Chondrocyte (in vitro differentiated cells): ENCODE results near the gene STOML3. TPM values are rescaled to one million over a fixed set of nuclear protein-coding genes. Genes with fewer than 3 reads are reported as not detected.
A peak's percentile ranks its signal among the peaks of the same experiment; 100 is the strongest.

Source experiments
- DNase-seq: peaks from one replicate; pipeline ENCODE4 v3.0.0; 2021; ENCODE audit warnings: mixed read lengths, low spot score
- H3K27ac Mint-ChIP-seq: one replicate; pipeline ENCODE4 v1.8.0; 2021; ENCODE audit warnings: mild to moderate bottlenecking, moderate library complexity, mixed read lengths; ENCODE audit not compliant: unreplicated experiment
- H3K27me3 Mint-ChIP-seq: 2 replicates; pipeline ENCODE4 v1.8.0; 2021; ENCODE audit warnings: low read depth, mixed read lengths
- H3K36me3 Mint-ChIP-seq: 2 replicates; pipeline ENCODE4 v1.8.0; 2021; ENCODE audit warnings: low read depth, mixed read lengths
- H3K4me1 Mint-ChIP-seq: 2 replicates; pipeline ENCODE4 v1.8.0; 2021; ENCODE audit warnings: low read depth, mild to moderate bottlenecking, mixed read lengths
- H3K4me3 Mint-ChIP-seq: one replicate; pipeline ENCODE4 v1.8.0; 2021; ENCODE audit warnings: mild to moderate bottlenecking, moderate library complexity, mixed read lengths; ENCODE audit not compliant: unreplicated experiment
- H3K9me3 Mint-ChIP-seq: 2 replicates; pipeline ENCODE4 v1.8.0; 2021; ENCODE audit warnings: low read depth, mixed read lengths
- total RNA-seq: library from RNA; stranded (reverse); gene quantifications from 3 replicates; pipeline ENCODE4 v1.2.1, GENCODE V29; 2021
- TF ChIP-seq, protein P1 (sequence below): fragments of 200-600 bp; sonication (generic); IDR thresholded peaks from 2 replicates; pipeline ENCODE4 v1.5.0; 2021; ENCODE audit warnings: antibody characterized with exemption, mild to moderate bottlenecking, moderate library complexity

Gene STOML3
- total RNA-seq, 1 donor from 2014 or later, result not detected

DNA sequence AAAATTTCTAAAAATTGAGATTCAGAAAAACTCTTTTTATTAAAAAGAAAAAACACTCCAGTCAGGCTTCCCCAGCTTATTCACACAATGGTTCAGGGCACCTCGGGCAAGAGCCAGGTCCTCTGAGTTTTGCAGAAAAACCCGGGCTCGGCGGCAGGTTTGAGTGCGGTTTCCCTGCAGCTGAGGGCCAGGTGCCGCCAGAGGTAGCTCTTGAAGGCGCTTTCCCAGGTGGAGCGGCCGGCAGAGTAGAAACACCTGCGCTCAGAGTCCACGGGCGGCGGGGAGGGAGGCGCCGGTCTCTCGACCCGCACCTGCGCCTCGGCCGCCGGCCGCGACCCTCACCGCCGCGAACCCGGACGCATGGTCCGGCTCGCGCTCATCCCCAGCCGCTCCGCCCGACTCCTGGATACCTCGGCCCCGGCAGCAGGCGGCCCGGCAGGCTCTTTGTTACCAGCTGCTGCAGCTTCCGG, 46.8 kb upstream of the STOML3 start:
- TF ChIP-seq, protein P1, sequence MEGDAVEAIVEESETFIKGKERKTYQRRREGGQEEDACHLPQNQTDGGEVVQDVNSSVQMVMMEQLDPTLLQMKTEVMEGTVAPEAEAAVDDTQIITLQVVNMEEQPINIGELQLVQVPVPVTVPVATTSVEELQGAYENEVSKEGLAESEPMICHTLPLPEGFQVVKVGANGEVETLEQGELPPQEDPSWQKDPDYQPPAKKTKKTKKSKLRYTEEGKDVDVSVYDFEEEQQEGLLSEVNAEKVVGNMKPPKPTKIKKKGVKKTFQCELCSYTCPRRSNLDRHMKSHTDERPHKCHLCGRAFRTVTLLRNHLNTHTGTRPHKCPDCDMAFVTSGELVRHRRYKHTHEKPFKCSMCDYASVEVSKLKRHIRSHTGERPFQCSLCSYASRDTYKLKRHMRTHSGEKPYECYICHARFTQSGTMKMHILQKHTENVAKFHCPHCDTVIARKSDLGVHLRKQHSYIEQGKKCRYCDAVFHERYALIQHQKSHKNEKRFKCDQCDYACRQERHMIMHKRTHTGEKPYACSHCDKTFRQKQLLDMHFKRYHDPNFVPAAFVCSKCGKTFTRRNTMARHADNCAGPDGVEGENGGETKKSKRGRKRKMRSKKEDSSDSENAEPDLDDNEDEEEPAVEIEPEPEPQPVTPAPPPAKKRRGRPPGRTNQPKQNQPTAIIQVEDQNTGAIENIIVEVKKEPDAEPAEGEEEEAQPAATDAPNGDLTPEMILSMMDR, result peak; percentile 32
- Mint-ChIP-seq H3K27ac (peak overlapping the region; percentile 95), H3K36me3 (no peaks in the 10 kb centered on the region), H3K9me3 (no peaks in the 10 kb centered on the region), H3K4me3 (peak overlapping the region; percentile 97), H3K4me1 (peaks cover 58% of the 10 kb centered on the region), H3K27me3 (no peaks in the 10 kb centered on the region)
- DNase-seq, result no peak

DNA sequence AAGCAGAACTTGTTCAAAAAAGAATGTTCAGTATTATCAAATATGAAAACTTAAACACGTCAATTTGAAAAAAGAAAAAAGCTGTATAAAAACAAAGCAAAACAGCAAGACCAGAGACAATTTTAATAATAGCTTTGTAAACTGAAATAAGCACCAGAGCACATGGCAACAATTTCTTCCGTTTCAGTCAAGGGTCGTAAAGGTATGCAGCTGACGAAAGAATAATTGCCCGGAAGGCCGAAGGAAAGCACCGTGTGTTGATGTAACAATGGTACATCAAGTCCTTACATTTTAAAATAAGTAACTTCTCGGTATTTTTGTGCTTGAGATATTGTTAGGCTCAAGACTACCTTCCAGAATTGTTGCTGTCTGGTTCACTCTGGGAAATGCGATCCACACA, 45.6 kb upstream of the STOML3 start:
- Mint-ChIP-seq H3K27me3 (no peaks in the 10 kb centered on the region), H3K27ac (peak overlapping the region; percentile 89), H3K4me3 (peak overlapping the region; percentile 97), H3K4me1 (peaks cover 58% of the 10 kb centered on the region), H3K9me3 (no peaks in the 10 kb centered on the region), H3K36me3 (no peaks in the 10 kb centered on the region)
- no peak for DNase-seq
- TF ChIP-seq, protein P1, result no peak

GRCh38 chr13:39035799-39036198, 45.2 kb upstream of the STOML3 start:
- H3K4me1 Mint-ChIP-seq, result peaks cover 57% of the 10 kb centered on the region
- TF ChIP-seq, protein P1, result no peak
- peak overlapping the region; percentile 89 for H3K27ac Mint-ChIP-seq

GRCh38 chr13:39035204-39035603, 44.6 kb upstream of the STOML3 start:
- Mint-ChIP-seq H3K36me3 (no peaks in the 10 kb centered on the region), H3K27ac (no peak overlapping the region), H3K4me3 (peak overlapping the region; percentile 97), H3K27me3 (no peaks in the 10 kb centered on the region), H3K4me1 (peaks cover 51% of the 10 kb centered on the region), H3K9me3 (no peaks in the 10 kb centered on the region)
- TF ChIP-seq, protein P1, result no peak
- no peak for DNase-seq

More at GRCh38 chr13:39035799-39036198, 45.2 kb upstream of the STOML3 start:
- H3K36me3 Mint-ChIP-seq, result no peaks in the 10 kb centered on the region
- H3K9me3 Mint-ChIP-seq, result no peaks in the 10 kb centered on the region
- DNase-seq, result no peak
- H3K4me3 Mint-ChIP-seq, result peak overlapping the region; percentile 97
- no peaks in the 10 kb centered on the region for H3K27me3 Mint-ChIP-seq

GRCh38 chr13:39034085-39034484, 43.5 kb upstream of the STOML3 start:
- H3K27me3 Mint-ChIP-seq, result no peaks in the 10 kb centered on the region
- H3K4me3 Mint-ChIP-seq, result no peak overlapping the region
- H3K9me3 Mint-ChIP-seq, result no peaks in the 10 kb centered on the region
- no peaks in the 10 kb centered on the region for H3K36me3 Mint-ChIP-seq
- TF ChIP-seq, protein P1, result no peak
- no peak for DNase-seq
- H3K27ac Mint-ChIP-seq, result no peak overlapping the region
- H3K4me1 Mint-ChIP-seq, result peaks cover 41% of the 10 kb centered on the region
